GM12878 (cell line): ENCODE data around the gene RHOXF2. TPM values are rescaled to one million over a fixed set of nuclear protein-coding genes. Genes with fewer than 3 reads are reported as not detected.

Experiments used
- ATAC-seq: fragments of 200-7000 bp; cut with Tn5 transposase; 3 replicates; pipeline ENCODE4 v1.9.1; 2020; ENCODE audit warnings: mild to moderate bottlenecking, moderate library complexity
- BruUV-seq: library from RNA; stranded (reverse); fragments of 400-500 nt; replicated peaks from 2 replicates; lab custom pipeline; 2021; lab: Mats Ljungman, UMichigan
- CTCF ChIA-PET: fragments of 300-600 bp; sonication (Branson Sonifier 250); formaldehyde crosslinking; extraction: SDS; loops from one replicate; lab custom pipeline; 2021; ENCODE audit warnings: inconsistent platforms; lab: Yijun Ruan, JAX
- POLR2A ChIA-PET: fragments of 350-600 bp; formaldehyde crosslinking; extraction: SDS; loops from one replicate; lab custom pipeline; 2021; ENCODE audit warnings: inconsistent platforms; lab: Charles Lee
- RAD21 ChIA-PET: fragments of 300-600 bp; sonication (Branson Sonifier 250); formaldehyde crosslinking; loops from one replicate; lab custom pipeline; 2023; ENCODE audit warnings: antibody characterized with exemption; ENCODE audit not compliant: unreplicated experiment; lab: Charles Lee
- SMC1A ChIA-PET: fragments of 300-600 bp; sonication (Branson Sonifier 250); formaldehyde crosslinking; loops from one replicate; lab custom pipeline; 2023; ENCODE audit not compliant: unreplicated experiment, uncharacterized antibody; lab: Charles Lee
- DNase-seq: peaks from one replicate; pipeline ENCODE4 v3.0.0-alpha.2; 2011; ENCODE audit warnings: low read depth, low spot score
- FAIRE-seq: peaks from 3 replicates; lab custom pipeline; 2011; peaks lifted over from hg19 to GRCh38; lab: Jason Lieb, UNC
- H2AFZ ChIP-seq: 2 replicates; pipeline ENCODE4 v1.6.0; 2011; ENCODE audit warnings: low read depth, low read length, control low read depth; ENCODE audit not compliant: control insufficient read depth
- H3K27ac ChIP-seq: 2 replicates; pipeline ENCODE4 v1.5.1; 2011; ENCODE audit warnings: control low read depth; ENCODE audit not compliant: control insufficient read depth, insufficient read depth
- H3K27me3 ChIP-seq, 2 experiments: replicated peaks in 1 of 2; 2 replicates each; pipeline versions ENCODE4 v1.6.0 to v1.6.1; 2011; ENCODE audit warnings: low read length in 1 of 2; ENCODE audit not compliant: control insufficient read depth in 2 of 2, insufficient read depth in 2 of 2
- H3K36me3 ChIP-seq, 2 experiments: 2 replicates each; pipeline ENCODE4 v1.5.1; 2011; ENCODE audit warnings: low read length in 1 of 2; ENCODE audit not compliant: control insufficient read depth in 2 of 2, insufficient read depth in 2 of 2
- H3K4me1 ChIP-seq: 2 replicates; pipeline ENCODE4 v1.6.1; 2011; ENCODE audit warnings: mild to moderate bottlenecking, low read length, moderate library complexity, mixed read lengths; ENCODE audit not compliant: control insufficient read depth, insufficient read depth
- H3K4me2 ChIP-seq: 2 replicates; pipeline ENCODE4 v1.6.0; 2011; ENCODE audit warnings: control low read depth; ENCODE audit not compliant: control insufficient read depth, insufficient read depth
- H3K4me3 ChIP-seq: fragments of 200-600 bp; sonication (generic); 2 replicates; pipeline ENCODE4 v1.5.1; 2016
- H3K79me2 ChIP-seq: 2 replicates; pipeline ENCODE4 v1.6.0; 2011; ENCODE audit warnings: low read length; ENCODE audit not compliant: control insufficient read depth, insufficient read depth
- H3K9ac ChIP-seq: 2 replicates; pipeline ENCODE4 v1.8.0; 2011; ENCODE audit warnings: low read length, control low read depth, mixed read lengths; ENCODE audit not compliant: control insufficient read depth, insufficient read depth
- H3K9me3 ChIP-seq: replicated peaks from 3 replicates; pipeline ENCODE4 v1.5.1; 2011; ENCODE audit warnings: mild to moderate bottlenecking, low read length; ENCODE audit not compliant: control insufficient read depth, insufficient read depth
- H4K20me1 ChIP-seq: 2 replicates; pipeline ENCODE4 v1.6.0; 2011; ENCODE audit not compliant: control insufficient read depth, insufficient read depth
- BCL11A ChIP-seq: IDR thresholded peaks from 2 replicates; pipeline ENCODE4 v1.6.1; 2011; ENCODE audit warnings: low read depth, low read length
- BRCA1 ChIP-seq: IDR thresholded peaks from 2 replicates; pipeline ENCODE4 v1.6.1; 2011; ENCODE audit warnings: low read depth, low read length, improper control_type of control experiment
- CBX5 ChIP-seq: sonication (generic); IDR thresholded peaks from 2 replicates; pipeline ENCODE4 v1.6.1; 2016; ENCODE audit warnings: low read depth, moderate library complexity, mild to moderate bottlenecking, inconsistent platforms
- E4F1 ChIP-seq: fragments of 450-650 bp; IDR thresholded peaks from 2 replicates; pipeline ENCODE4 v1.6.1; 2018; ENCODE audit warnings: borderline replicate concordance, mild to moderate bottlenecking; ENCODE audit not compliant: partially characterized antibody
- HDAC2 ChIP-seq: fragments of 200-600 bp; sonication (generic); IDR thresholded peaks from 2 replicates; pipeline ENCODE4 v1.6.1; 2017
- MEF2A ChIP-seq: IDR thresholded peaks from 2 replicates; pipeline ENCODE4 v1.6.1; 2011; ENCODE audit warnings: low read depth, mild to moderate bottlenecking, low read length, moderate library complexity; ENCODE audit not compliant: insufficient read depth
- NR2C2 ChIP-seq: IDR thresholded peaks from 2 replicates; pipeline ENCODE4 v1.6.1; 2011; ENCODE audit warnings: borderline replicate concordance, low read depth; ENCODE audit not compliant: control insufficient read depth, insufficient read length
- PRDM15 ChIP-seq: fragments of 450-650 bp; formaldehyde crosslinking; IDR thresholded peaks from 2 replicates; pipeline ENCODE4 v1.4.0; 2020; ENCODE audit warnings: mild to moderate bottlenecking, moderate library complexity
- RCOR1 ChIP-seq: conservative IDR thresholded peaks from 2 replicates; pipeline ENCODE4 v1.6.1; 2012; ENCODE audit warnings: low read depth, low read length, improper control_type of control experiment
- WGBS: methylation state at CpG from one replicate; pipeline ENCODE4 v1.1.6; 2016; ENCODE audit warnings: low lambda C conversion rate; ENCODE audit not compliant: insufficient replicate concordance, insufficient coverage; ENCODE audit errors: missing lambda C conversion rate; 5-methylcytosine and 5-hydroxymethylcytosine counted together
- in situ Hi-C: fragments of 300-500 bp; cut with MboI; formaldehyde crosslinking; loops from 9 replicates; pipeline ENCODE4 v1.14.3; 2018; ENCODE audit warnings: mixed read lengths
- intact Hi-C: fragments of 100-400 bp; cut with micrococcal nuclease; formaldehyde crosslinking; loops from one replicate; pipeline ENCODE4 v1.14.2; 2022; ENCODE audit not compliant: unreplicated experiment
- polyA plus RNA-seq, 11 experiments: library from polyadenylated mRNA; depleted of rRNA in 4 of 11; unstranded in 6 of 11; stranded (reverse) in 5 of 11; fragments of >200 nt; fragmentation: Nextera tagmentation in 4 of 11; fragmentation: Illumina TruSeq in 1 of 11; extraction: Ambion mirVana in 4 of 11; extraction: Trizol in 1 of 11; gene quantifications; 1 replicate in 1 of 11; 2 replicates in 10 of 11; pipeline versions ENCODE4 v1.2.1 to v1.2.3, GENCODE V29; 2011 to 2016; ENCODE audit warnings: inconsistent platforms in 2 of 11, missing spikeins in 2 of 11, low read depth in 1 of 11
- total RNA-seq, 4 experiments: library from RNA; depleted of rRNA in 3 of 4; stranded (reverse); fragments of >200 nt in 3 of 4; fragmentation: Illumina TruSeq in 1 of 4; extraction: Trizol in 1 of 4; gene quantifications; 2 replicates each; pipeline versions ENCODE4 v1.2.1 to v1.2.3, GENCODE V29; 2013 to 2021
- TF ChIP-seq, protein P1 (sequence below): fragments of 450-650 bp; conservative IDR thresholded peaks from 2 replicates; pipeline ENCODE4 v1.6.1; 2017; ENCODE audit warnings: mild to moderate bottlenecking, moderate library complexity
- TF ChIP-seq, protein P2 (sequence below): fragments of 450-650 bp; IDR thresholded peaks from 2 replicates; pipeline ENCODE4 v1.6.1; 2017; ENCODE audit warnings: mild to moderate bottlenecking, moderate library complexity

The RHOXF2 gene
- total and polyA plus RNA-seq, 10 of the 15 experiments (the other 5 are each of a cell fraction or from before 2014, with no cell fraction given), result 0.03 TPM; not detected in 8

DNA sequence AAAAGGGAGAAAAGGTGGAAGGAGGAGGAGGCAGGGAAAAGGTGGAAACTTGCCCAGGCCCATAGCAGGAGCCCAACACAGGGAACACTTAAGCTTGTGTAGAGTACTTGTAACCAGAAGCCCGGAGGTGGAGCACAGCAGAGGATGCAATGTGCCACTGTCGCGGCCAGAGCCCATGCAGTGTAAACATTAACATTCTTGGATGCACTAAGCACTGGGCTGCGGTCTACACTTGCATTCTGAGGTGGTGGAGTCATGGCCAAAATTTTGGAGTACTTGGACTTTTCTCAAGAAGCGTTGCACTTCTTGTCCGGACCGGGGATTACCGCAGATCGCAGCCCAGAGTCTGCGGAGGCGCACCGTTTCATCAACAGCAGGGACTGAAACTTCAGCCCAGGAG lies 38.2 kb upstream of the RHOXF2 start:
- in situ Hi-C loops (loop anchor here (25.0 kb wide), 1 partner anchor 92 kb away; no protein-coding TSS in a partner anchor), intact Hi-C loops (no loop called here)
- no peak for ATAC-seq
- ChIA-PET CTCF (interaction anchor here (1.3 kb wide), 1 partner anchor 93 kb away, joined by 4 read pairs; no protein-coding TSS in a partner anchor), POLR2A (no interaction called here), RAD21 (no interaction called here), SMC1A (interaction anchor here (1.8 kb wide), 1 partner anchor 23 kb away, joined by 5 read pairs; no protein-coding TSS in a partner anchor)
- FAIRE-seq, result no peak
- Histone ChIP-seq H2AFZ (no peak overlapping the region), H3K36me3 (no peaks in the 10 kb centered on the region), H3K4me2 (no peak overlapping the region), H3K79me2 (no peaks in the 10 kb centered on the region), H3K4me3 (no peak overlapping the region), H3K9ac (no peak overlapping the region), H3K4me1 (no peaks in the 10 kb centered on the region), H4K20me1 (no peaks in the 10 kb centered on the region), H3K27me3 (no peaks in the 10 kb centered on the region), H3K9me3 (no peaks in the 10 kb centered on the region; the same call in 2 of the 3 replicates), H3K27ac (no peak overlapping the region)
- no peak for DNase-seq
- 79% methylated on average over 12 of the region's 12 CpGs for WGBS
- no TSS peak for BruUV-seq
- TF ChIP-seq HDAC2 (no peak), NR2C2 (no peak), BCL11A (no peak), E4F1 (no peak), CBX5 (no peak), BRCA1 (no peak), MEF2A (no peak), RCOR1 (no peak), PRDM15 (CRISPR knock-in tag) (no peak)
- TF ChIP-seq, protein P1, sequence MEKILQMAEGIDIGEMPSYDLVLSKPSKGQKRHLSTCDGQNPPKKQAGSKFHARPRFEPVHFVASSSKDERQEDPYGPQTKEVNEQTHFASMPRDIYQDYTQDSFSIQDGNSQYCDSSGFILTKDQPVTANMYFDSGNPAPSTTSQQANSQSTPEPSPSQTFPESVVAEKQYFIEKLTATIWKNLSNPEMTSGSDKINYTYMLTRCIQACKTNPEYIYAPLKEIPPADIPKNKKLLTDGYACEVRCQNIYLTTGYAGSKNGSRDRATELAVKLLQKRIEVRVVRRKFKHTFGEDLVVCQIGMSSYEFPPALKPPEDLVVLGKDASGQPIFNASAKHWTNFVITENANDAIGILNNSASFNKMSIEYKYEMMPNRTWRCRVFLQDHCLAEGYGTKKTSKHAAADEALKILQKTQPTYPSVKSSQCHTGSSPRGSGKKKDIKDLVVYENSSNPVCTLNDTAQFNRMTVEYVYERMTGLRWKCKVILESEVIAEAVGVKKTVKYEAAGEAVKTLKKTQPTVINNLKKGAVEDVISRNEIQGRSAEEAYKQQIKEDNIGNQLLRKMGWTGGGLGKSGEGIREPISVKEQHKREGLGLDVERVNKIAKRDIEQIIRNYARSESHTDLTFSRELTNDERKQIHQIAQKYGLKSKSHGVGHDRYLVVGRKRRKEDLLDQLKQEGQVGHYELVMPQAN, result no peak
- TF ChIP-seq, protein P2, sequence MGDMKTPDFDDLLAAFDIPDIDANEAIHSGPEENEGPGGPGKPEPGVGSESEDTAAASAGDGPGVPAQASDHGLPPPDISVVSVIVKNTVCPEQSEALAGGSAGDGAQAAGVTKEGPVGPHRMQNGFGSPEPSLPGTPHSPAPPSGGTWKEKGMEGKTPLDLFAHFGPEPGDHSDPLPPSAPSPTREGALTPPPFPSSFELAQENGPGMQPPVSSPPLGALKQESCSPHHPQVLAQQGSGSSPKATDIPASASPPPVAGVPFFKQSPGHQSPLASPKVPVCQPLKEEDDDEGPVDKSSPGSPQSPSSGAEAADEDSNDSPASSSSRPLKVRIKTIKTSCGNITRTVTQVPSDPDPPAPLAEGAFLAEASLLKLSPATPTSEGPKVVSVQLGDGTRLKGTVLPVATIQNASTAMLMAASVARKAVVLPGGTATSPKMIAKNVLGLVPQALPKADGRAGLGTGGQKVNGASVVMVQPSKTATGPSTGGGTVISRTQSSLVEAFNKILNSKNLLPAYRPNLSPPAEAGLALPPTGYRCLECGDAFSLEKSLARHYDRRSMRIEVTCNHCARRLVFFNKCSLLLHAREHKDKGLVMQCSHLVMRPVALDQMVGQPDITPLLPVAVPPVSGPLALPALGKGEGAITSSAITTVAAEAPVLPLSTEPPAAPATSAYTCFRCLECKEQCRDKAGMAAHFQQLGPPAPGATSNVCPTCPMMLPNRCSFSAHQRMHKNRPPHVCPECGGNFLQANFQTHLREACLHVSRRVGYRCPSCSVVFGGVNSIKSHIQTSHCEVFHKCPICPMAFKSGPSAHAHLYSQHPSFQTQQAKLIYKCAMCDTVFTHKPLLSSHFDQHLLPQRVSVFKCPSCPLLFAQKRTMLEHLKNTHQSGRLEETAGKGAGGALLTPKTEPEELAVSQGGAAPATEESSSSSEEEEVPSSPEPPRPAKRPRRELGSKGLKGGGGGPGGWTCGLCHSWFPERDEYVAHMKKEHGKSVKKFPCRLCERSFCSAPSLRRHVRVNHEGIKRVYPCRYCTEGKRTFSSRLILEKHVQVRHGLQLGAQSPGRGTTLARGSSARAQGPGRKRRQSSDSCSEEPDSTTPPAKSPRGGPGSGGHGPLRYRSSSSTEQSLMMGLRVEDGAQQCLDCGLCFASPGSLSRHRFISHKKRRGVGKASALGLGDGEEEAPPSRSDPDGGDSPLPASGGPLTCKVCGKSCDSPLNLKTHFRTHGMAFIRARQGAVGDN, result no peak
